SK-N-SH (cell line): ENCODE measurements around the gene ZFYVE19. TPM values are rescaled to one million over a fixed set of nuclear protein-coding genes. Genes with fewer than 3 reads are reported as not detected.

ENCODE experiments used
- CTCF ChIA-PET: fragments of 300-600, 350-600 bp; formaldehyde crosslinking; extraction: SDS; loops from one replicate; lab custom pipeline; 2021; lab: Yijun Ruan, JAX
- POLR2A ChIA-PET: fragments of 350-600 bp; sonication (Branson Sonifier 250); formaldehyde crosslinking; extraction: SDS; loops from one replicate; lab custom pipeline; 2020; ENCODE audit warnings: antibody characterized with exemption, inconsistent platforms; lab: Yijun Ruan, JAX
- DNase-seq: peaks from one replicate; pipeline ENCODE4 v3.0.0; 2012
- H2AFZ ChIP-seq: fragments of 200-600 bp; sonication (generic); 2 replicates; pipeline ENCODE4 v1.8.1; 2016; ENCODE audit warnings: antibody characterized with exemption, mild to moderate bottlenecking, low read depth
- H3F3A ChIP-seq: fragments of 200-600 bp; sonication (generic); replicated peaks from 2 replicates; pipeline ENCODE3; 2016; ENCODE audit warnings: antibody characterized with exemption, mild to moderate bottlenecking; ENCODE audit not compliant: insufficient read depth
- H3K27ac ChIP-seq, 2 experiments: fragments of 200-500 bp in 1 of 2; fragments of 200-600 bp in 1 of 2; sonication (Bioruptor generic) in 1 of 2; sonication (generic), shearing (Covaris generic) in 1 of 2; 2 replicates each; pipeline versions ENCODE4 v1.5.1 to v1.6.1; 2014 to 2016; ENCODE audit warnings: low read depth in 2 of 2, inconsistent platforms in 1 of 2, low read length in 1 of 2, mild to moderate bottlenecking in 1 of 2, mixed read lengths in 1 of 2
- H3K27me3 ChIP-seq: fragments of 200-600 bp; sonication (generic), shearing (Covaris generic); 2 replicates; pipeline ENCODE4 v1.6.1; 2016; ENCODE audit warnings: mixed run types; ENCODE audit not compliant: insufficient read depth
- H3K36me3 ChIP-seq, 2 experiments: fragments of 200-500 bp in 1 of 2; fragments of 200-600 bp in 1 of 2; sonication (Bioruptor generic) in 1 of 2; sonication (generic) in 1 of 2; replicated peaks in 1 of 2; 2 replicates each; pipeline versions ENCODE3 to v1.5.1; 2014 to 2016; ENCODE audit warnings: low read length in 1 of 2, mild to moderate bottlenecking in 1 of 2; ENCODE audit not compliant: insufficient read depth in 2 of 2, control insufficient read depth in 1 of 2
- H3K4me1 ChIP-seq, 2 experiments: fragments of 200-500 bp in 1 of 2; fragments of 200-600 bp in 1 of 2; sonication (Bioruptor generic) in 1 of 2; sonication (generic), shearing (Covaris generic) in 1 of 2; 2 replicates each; pipeline versions ENCODE4 v1.5.1 to v1.6.1; 2014 to 2016; ENCODE audit warnings: low read depth in 1 of 2, low read length in 1 of 2, mixed run types in 1 of 2; ENCODE audit not compliant: insufficient read depth in 2 of 2, control insufficient read depth in 1 of 2
- H3K4me2 ChIP-seq: fragments of 200-600 bp; sonication (generic), shearing (Covaris generic); 2 replicates; pipeline ENCODE4 v1.6.1; 2017; ENCODE audit warnings: mixed run types
- H3K4me3 ChIP-seq, 2 experiments: fragments of 200-500 bp in 1 of 2; fragments of 200-600 bp in 1 of 2; sonication (Bioruptor generic) in 1 of 2; sonication (generic), shearing (Covaris generic) in 1 of 2; 2 replicates each; pipeline versions ENCODE4 v1.5.1 to v1.8.1; 2014 to 2016; ENCODE audit warnings: low read depth in 2 of 2, inconsistent platforms in 1 of 2, low read length in 1 of 2, mild to moderate bottlenecking in 1 of 2, mixed read lengths in 1 of 2, moderate library complexity in 1 of 2
- H3K79me2 ChIP-seq: fragments of 200-600 bp; sonication (generic); 2 replicates; pipeline ENCODE4 v1.8.1; 2017; ENCODE audit warnings: mild to moderate bottlenecking; ENCODE audit not compliant: insufficient read depth
- H3K9ac ChIP-seq: fragments of 200-600 bp; sonication (generic); 2 replicates; pipeline ENCODE4 v1.6.1; 2017; ENCODE audit warnings: mixed run types
- H3K9me2 ChIP-seq: fragments of 200-600 bp; sonication (generic); 2 replicates; pipeline ENCODE4 v1.6.1; 2017; ENCODE audit warnings: mixed run types
- H3K9me3 ChIP-seq: fragments of 200-600 bp; sonication (generic); 2 replicates; pipeline ENCODE4 v1.6.1; 2017; ENCODE audit warnings: mixed run types, mild to moderate bottlenecking, moderate library complexity
- H4K20me1 ChIP-seq: fragments of 200-600 bp; sonication (generic); 2 replicates; pipeline ENCODE4 v1.6.1; 2017; ENCODE audit warnings: mild to moderate bottlenecking, mixed run types; ENCODE audit not compliant: insufficient read depth
- FOXJ3 ChIP-seq: sonication (generic); formaldehyde crosslinking; IDR thresholded peaks from 2 replicates; pipeline ENCODE4 v1.5.1; 2020; ENCODE audit warnings: mild to moderate bottlenecking, missing genetic modification reagents
- FOXM1 ChIP-seq: IDR thresholded peaks from 2 replicates; pipeline ENCODE4 v1.4.0; 2012; ENCODE audit warnings: low read depth, mild to moderate bottlenecking
- GATA2 ChIP-seq: sonication (generic); formaldehyde crosslinking; IDR thresholded peaks from 2 replicates; pipeline ENCODE4 v1.5.0; 2020; ENCODE audit warnings: mild to moderate bottlenecking, missing genetic modification reagents
- MXI1 ChIP-seq: IDR thresholded peaks from 2 replicates; pipeline ENCODE4 v1.6.1; 2012; ENCODE audit warnings: mild to moderate bottlenecking, low read depth, low read length, improper control_type of control experiment
- PBX3 ChIP-seq: IDR thresholded peaks from 2 replicates; pipeline ENCODE4; 2012
- POLR2AphosphoS5 ChIP-seq: IDR thresholded peaks from 2 replicates; pipeline ENCODE4 v1.6.1; 2012; ENCODE audit warnings: low read depth, low read length
- RAD21 ChIP-seq: IDR thresholded peaks from 2 replicates; pipeline ENCODE4 v1.6.1; 2012; ENCODE audit warnings: mild to moderate bottlenecking, low read length
- SIN3A ChIP-seq: IDR thresholded peaks from 2 replicates; pipeline ENCODE4 v1.6.1; 2012; ENCODE audit warnings: low read depth, mild to moderate bottlenecking, low read length, moderate library complexity, borderline replicate concordance
- SMC3 ChIP-seq: IDR thresholded peaks from 2 replicates; pipeline ENCODE4 v1.6.1; 2012; ENCODE audit warnings: low read depth, low read length, improper control_type of control experiment
- TAF1 ChIP-seq: IDR thresholded peaks from 2 replicates; pipeline ENCODE4 v1.6.1; 2012; ENCODE audit warnings: low read depth, mild to moderate bottlenecking, low read length, moderate library complexity, borderline replicate concordance
- TEAD4 ChIP-seq: IDR thresholded peaks from 2 replicates; pipeline ENCODE4 v1.4.0; 2012; ENCODE audit warnings: mild to moderate bottlenecking, borderline replicate concordance; ENCODE audit not compliant: insufficient read depth
- WGBS: methylation state at CpG from one replicate; pipeline ENCODE4 v1.1.6; 2017; ENCODE audit warnings: low lambda C conversion rate; 5-methylcytosine and 5-hydroxymethylcytosine counted together
- polyA plus RNA-seq, 3 experiments: library from polyadenylated mRNA; depleted of rRNA; stranded (reverse); fragments of >200 nt; gene quantifications; 2 replicates each; pipeline ENCODE4 v1.2.3, GENCODE V29; 2012
- TF ChIP-seq, protein P1 (sequence below): fragments of 150-350 bp; IDR thresholded peaks from 2 replicates; pipeline ENCODE4 v1.6.1; 2017; ENCODE audit warnings: antibody characterized with exemption, low read length, low read depth, borderline replicate concordance
- TF ChIP-seq, protein P2 (sequence below): IDR thresholded peaks from 2 replicates; pipeline ENCODE4 v1.4.0; 2012; ENCODE audit warnings: low read depth, borderline replicate concordance
- TF ChIP-seq, protein P3 (sequence below): IDR thresholded peaks from 2 replicates; pipeline ENCODE4 v1.4.0; 2012; ENCODE audit warnings: low read depth

The ZFYVE19 gene
- polyA plus RNA-seq, 1 of the 3 experiments (the other 2 are of a cell fraction) = 35.5 TPM

DNA sequence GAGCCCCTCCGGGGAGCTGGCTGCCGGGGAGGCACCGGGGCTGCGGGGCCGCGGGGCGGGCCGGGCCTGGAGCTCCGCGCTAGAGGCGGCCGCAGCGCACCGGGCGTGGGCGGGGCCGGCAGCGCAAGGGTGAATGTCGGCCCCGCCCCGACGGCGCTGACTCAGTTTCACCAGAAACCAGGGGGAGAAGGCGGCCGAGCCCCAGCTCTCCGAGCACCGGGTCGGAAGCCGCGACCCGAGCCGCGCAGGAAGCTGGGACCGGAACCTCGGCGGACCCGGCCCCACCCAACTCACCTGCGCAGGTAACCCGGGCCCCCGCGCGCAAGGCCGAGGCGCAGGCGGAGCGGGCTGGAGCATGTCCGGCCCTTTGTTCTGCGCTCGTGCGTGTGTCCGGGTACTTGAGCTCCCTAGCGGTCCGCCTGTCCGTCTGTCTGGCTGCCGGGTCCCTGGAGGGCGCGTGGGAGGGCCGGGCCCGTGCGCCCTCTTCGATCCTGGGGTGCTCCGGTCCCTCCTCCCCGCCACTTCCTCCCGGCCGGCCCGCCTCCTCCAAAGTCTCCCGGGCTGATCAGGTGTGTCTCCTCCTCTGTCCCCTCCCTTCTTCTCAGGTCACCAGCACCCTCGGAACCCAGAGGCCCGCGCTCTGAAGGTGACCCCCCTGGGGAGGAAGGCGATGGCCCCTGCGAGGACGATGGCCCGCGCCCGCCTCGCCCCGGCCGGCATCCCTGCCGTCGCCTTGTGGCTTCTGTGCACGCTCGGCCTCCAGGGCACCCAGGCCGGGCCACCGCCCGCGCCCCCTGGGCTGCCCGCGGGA, 37.2 kb downstream of the ZFYVE19 start, which contains the start of gene SPINT1:
TSS of gene SPINT1 (plus strand) at position 164 of the 811 bp plus-strand sequence. CDS start at position 671, 507 bp downstream.
- no CpG with 5 or more reads among the region's 89 CpGs for WGBS
- Histone ChIP-seq H3K27me3 (peaks cover 9% of the 10 kb centered on the region; the same call in 1 of the 2 replicates), H3K9me2 (no peaks in the 10 kb centered on the region), H3K4me1 (peaks cover 0 to 17% of the 10 kb centered on the region in 2 experiments; a peak in 1 of 4 replicates), H3K79me2 (no peaks in the 10 kb centered on the region), H3K36me3 (no peaks in the 10 kb centered on the region), H3K4me3 (peak within 1 kb of the TSS; percentile 44; a peak in 3 of 4 replicates), H3K9me3 (no peaks in the 10 kb centered on the region), H2AFZ (peak within 1 kb of the TSS; percentile 40; the same call in 1 of the 2 replicates), H3K4me2 (peak within 1 kb of the TSS; percentile 65), H3K9ac (no peak within 1 kb of the TSS), H3K27ac (no peak within 1 kb of the TSS), H3F3A (peaks cover 3% of the 10 kb centered on the region), H4K20me1 (no peaks in the 10 kb centered on the region)
- DNase-seq = peak; percentile 74
- ChIA-PET POLR2A (no interaction called here), CTCF (interaction anchor here (0.8 to 8.5 kb wide), 7 partner anchors 13 to 98 kb away, joined by 3 to 120 read pairs (median 7); partner anchors contain the start of genes RHOV and VPS18)
- TF ChIP-seq RAD21 (no peak), PBX3 (no peak), MXI1 (no peak), POLR2AphosphoS5 (no peak), SMC3 (no peak), TAF1 (no peak), SIN3A (no peak), GATA2 (CRISPR knock-in tag) (no peak), FOXM1 (no peak), FOXJ3 (CRISPR knock-in tag) (no peak), TEAD4 (no peak)
- TF ChIP-seq, protein P1, sequence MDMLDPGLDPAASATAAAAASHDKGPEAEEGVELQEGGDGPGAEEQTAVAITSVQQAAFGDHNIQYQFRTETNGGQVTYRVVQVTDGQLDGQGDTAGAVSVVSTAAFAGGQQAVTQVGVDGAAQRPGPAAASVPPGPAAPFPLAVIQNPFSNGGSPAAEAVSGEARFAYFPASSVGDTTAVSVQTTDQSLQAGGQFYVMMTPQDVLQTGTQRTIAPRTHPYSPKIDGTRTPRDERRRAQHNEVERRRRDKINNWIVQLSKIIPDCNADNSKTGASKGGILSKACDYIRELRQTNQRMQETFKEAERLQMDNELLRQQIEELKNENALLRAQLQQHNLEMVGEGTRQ = no peak
- TF ChIP-seq, protein P2, sequence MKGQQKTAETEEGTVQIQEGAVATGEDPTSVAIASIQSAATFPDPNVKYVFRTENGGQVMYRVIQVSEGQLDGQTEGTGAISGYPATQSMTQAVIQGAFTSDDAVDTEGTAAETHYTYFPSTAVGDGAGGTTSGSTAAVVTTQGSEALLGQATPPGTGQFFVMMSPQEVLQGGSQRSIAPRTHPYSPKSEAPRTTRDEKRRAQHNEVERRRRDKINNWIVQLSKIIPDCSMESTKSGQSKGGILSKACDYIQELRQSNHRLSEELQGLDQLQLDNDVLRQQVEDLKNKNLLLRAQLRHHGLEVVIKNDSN = no peak
- TF ChIP-seq, protein P3, sequence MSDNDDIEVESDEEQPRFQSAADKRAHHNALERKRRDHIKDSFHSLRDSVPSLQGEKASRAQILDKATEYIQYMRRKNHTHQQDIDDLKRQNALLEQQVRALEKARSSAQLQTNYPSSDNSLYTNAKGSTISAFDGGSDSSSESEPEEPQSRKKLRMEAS = no peak
